ENCODE measurements around the gene HIGD1C. TPM values are rescaled to one million over a fixed set of nuclear protein-coding genes. Genes with fewer than 3 reads are reported as not detected.

Gene HIGD1C
- total and polyA plus RNA-seq, 2 of the 8 experiments (the other 6 are each of a cell fraction or from before 2014, with no cell fraction given) = not detected

DNA sequence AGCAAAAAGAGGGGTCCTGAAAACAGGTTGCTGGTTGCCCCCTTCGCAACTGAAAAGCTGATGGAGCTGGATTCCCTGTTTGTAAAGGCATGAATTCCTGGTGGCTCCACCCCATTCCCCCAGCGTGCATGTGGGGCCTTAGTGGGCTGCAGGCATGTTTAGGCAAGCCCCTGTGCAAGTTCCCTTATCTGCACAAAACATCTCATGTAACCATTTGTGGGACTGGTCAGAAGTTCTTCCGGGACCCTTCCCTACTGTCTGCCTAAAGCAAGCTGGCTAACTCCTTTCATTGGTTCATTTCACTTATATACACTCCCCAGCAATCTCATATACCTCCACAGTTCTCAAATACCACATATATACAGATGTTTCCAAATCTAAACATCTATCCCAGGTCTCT is 24.0 kb upstream of the HIGD1C start (continued):
- TF ChIP-seq, protein P1, sequence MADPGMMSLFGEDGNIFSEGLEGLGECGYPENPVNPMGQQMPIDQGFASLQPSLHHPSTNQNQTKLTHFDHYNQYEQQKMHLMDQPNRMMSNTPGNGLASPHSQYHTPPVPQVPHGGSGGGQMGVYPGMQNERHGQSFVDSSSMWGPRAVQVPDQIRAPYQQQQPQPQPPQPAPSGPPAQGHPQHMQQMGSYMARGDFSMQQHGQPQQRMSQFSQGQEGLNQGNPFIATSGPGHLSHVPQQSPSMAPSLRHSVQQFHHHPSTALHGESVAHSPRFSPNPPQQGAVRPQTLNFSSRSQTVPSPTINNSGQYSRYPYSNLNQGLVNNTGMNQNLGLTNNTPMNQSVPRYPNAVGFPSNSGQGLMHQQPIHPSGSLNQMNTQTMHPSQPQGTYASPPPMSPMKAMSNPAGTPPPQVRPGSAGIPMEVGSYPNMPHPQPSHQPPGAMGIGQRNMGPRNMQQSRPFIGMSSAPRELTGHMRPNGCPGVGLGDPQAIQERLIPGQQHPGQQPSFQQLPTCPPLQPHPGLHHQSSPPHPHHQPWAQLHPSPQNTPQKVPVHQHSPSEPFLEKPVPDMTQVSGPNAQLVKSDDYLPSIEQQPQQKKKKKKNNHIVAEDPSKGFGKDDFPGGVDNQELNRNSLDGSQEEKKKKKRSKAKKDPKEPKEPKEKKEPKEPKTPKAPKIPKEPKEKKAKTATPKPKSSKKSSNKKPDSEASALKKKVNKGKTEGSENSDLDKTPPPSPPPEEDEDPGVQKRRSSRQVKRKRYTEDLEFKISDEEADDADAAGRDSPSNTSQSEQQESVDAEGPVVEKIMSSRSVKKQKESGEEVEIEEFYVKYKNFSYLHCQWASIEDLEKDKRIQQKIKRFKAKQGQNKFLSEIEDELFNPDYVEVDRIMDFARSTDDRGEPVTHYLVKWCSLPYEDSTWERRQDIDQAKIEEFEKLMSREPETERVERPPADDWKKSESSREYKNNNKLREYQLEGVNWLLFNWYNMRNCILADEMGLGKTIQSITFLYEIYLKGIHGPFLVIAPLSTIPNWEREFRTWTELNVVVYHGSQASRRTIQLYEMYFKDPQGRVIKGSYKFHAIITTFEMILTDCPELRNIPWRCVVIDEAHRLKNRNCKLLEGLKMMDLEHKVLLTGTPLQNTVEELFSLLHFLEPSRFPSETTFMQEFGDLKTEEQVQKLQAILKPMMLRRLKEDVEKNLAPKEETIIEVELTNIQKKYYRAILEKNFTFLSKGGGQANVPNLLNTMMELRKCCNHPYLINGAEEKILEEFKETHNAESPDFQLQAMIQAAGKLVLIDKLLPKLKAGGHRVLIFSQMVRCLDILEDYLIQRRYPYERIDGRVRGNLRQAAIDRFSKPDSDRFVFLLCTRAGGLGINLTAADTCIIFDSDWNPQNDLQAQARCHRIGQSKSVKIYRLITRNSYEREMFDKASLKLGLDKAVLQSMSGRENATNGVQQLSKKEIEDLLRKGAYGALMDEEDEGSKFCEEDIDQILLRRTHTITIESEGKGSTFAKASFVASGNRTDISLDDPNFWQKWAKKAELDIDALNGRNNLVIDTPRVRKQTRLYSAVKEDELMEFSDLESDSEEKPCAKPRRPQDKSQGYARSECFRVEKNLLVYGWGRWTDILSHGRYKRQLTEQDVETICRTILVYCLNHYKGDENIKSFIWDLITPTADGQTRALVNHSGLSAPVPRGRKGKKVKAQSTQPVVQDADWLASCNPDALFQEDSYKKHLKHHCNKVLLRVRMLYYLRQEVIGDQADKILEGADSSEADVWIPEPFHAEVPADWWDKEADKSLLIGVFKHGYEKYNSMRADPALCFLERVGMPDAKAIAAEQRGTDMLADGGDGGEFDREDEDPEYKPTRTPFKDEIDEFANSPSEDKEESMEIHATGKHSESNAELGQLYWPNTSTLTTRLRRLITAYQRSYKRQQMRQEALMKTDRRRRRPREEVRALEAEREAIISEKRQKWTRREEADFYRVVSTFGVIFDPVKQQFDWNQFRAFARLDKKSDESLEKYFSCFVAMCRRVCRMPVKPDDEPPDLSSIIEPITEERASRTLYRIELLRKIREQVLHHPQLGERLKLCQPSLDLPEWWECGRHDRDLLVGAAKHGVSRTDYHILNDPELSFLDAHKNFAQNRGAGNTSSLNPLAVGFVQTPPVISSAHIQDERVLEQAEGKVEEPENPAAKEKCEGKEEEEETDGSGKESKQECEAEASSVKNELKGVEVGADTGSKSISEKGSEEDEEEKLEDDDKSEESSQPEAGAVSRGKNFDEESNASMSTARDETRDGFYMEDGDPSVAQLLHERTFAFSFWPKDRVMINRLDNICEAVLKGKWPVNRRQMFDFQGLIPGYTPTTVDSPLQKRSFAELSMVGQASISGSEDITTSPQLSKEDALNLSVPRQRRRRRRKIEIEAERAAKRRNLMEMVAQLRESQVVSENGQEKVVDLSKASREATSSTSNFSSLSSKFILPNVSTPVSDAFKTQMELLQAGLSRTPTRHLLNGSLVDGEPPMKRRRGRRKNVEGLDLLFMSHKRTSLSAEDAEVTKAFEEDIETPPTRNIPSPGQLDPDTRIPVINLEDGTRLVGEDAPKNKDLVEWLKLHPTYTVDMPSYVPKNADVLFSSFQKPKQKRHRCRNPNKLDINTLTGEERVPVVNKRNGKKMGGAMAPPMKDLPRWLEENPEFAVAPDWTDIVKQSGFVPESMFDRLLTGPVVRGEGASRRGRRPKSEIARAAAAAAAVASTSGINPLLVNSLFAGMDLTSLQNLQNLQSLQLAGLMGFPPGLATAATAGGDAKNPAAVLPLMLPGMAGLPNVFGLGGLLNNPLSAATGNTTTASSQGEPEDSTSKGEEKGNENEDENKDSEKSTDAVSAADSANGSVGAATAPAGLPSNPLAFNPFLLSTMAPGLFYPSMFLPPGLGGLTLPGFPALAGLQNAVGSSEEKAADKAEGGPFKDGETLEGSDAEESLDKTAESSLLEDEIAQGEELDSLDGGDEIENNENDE (IDR thresholded peaks at IDR 0.05; ENCODE audit: insufficient replicate concordance, low read length) = no peak
- no peak for TF ChIP-seq POLR2AphosphoS5 (IDR thresholded peaks at IDR 0.05; ENCODE audit: low read depth, low read length)
- TF ChIP-seq RBBP5 (IDR thresholded peaks at IDR 0.05; ENCODE audit: borderline replicate concordance, low read depth, low read length) = no peak
- no peak for TF ChIP-seq SUZ12 (IDR thresholded peaks at IDR 0.05; ENCODE audit: low read length)
- no peak for TF ChIP-seq ZNF274 (IDR thresholded peaks at IDR 0.05; ENCODE audit: borderline replicate concordance, extremely low read depth, low read length)
- no peak for TF ChIP-seq EZH2 (IDR thresholded peaks at IDR 0.05; ENCODE audit: low read depth, low read length, severe bottlenecking)
- no peak for TF ChIP-seq SIN3A (conservative IDR thresholded peaks at IDR 0.05 in 1 of 2, IDR thresholded peaks at IDR 0.05 in 1 of 2; ENCODE audit: low read depth in 1 of 2, low read length in 2 of 2)
- TF ChIP-seq TCF12 (IDR thresholded peaks at IDR 0.05; ENCODE audit: low read depth, low read length) = no peak
- TF ChIP-seq, protein P2, sequence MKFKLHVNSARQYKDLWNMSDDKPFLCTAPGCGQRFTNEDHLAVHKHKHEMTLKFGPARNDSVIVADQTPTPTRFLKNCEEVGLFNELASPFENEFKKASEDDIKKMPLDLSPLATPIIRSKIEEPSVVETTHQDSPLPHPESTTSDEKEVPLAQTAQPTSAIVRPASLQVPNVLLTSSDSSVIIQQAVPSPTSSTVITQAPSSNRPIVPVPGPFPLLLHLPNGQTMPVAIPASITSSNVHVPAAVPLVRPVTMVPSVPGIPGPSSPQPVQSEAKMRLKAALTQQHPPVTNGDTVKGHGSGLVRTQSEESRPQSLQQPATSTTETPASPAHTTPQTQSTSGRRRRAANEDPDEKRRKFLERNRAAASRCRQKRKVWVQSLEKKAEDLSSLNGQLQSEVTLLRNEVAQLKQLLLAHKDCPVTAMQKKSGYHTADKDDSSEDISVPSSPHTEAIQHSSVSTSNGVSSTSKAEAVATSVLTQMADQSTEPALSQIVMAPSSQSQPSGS (IDR thresholded peaks at IDR 0.05; ENCODE audit: low read length) = no peak
- TF ChIP-seq FOSL1 (IDR thresholded peaks at IDR 0.05; ENCODE audit: insufficient read depth, low read depth, low read length) = no peak

All from H1 (cell line).